Central memory CD8-positive, alpha-beta T cell (primary cell): ENCODE data around the gene LATS1.
"Not testable (repeated sequence)": the region's sequence is repeated elsewhere in the genome, so short reads cannot be mapped to it uniquely, and the experiment has no call there.

Experiments used
- ATAC-seq: fragments of 150-1000 bp; cut with Tn5 transposase; replicated peaks from 2 replicates; pipeline ENCODE4 v1.10.0; 2022; ENCODE audit warnings: mild to moderate bottlenecking, moderate FRiP score, moderate number of reproducible peaks; ENCODE audit not compliant: poor library complexity, severe bottlenecking; ENCODE audit errors: extremely low read depth
- DNase-seq, 2 donors: peaks; one replicate each; pipeline ENCODE4 v3.0.0; 2021; ENCODE audit warnings: low spot score in 2 of 2
- H3K27ac Mint-ChIP-seq: one replicate; pipeline ENCODE4 v1.8.0; 2022; ENCODE audit warnings: low read depth, mild to moderate bottlenecking, moderate library complexity, mixed read lengths
- H3K27me3 Mint-ChIP-seq: one replicate; pipeline ENCODE4 v1.8.0; 2022; ENCODE audit warnings: mixed read lengths
- H3K36me3 Mint-ChIP-seq: one replicate; pipeline ENCODE4 v1.8.0; 2022; ENCODE audit warnings: mild to moderate bottlenecking, moderate library complexity, mixed read lengths; ENCODE audit not compliant: insufficient read depth
- H3K4me1 Mint-ChIP-seq: one replicate; pipeline ENCODE4 v1.8.0; 2022; ENCODE audit warnings: mixed read lengths
- H3K4me3 Mint-ChIP-seq: one replicate; pipeline ENCODE4 v1.8.0; 2022; ENCODE audit warnings: mild to moderate bottlenecking, moderate library complexity, mixed read lengths
- H3K9me3 Mint-ChIP-seq: one replicate; pipeline ENCODE4 v1.8.0; 2022; ENCODE audit warnings: mixed read lengths

The LATS1 gene

GRCh38 chr6:149717588-149718458, at the start of gene LATS1:
TSS of gene LATS1 (minus strand) at chr6:149718101. CDS start at chr6:149702126, 15,975 bp downstream.
- H3K27me3 Mint-ChIP-seq: no peaks in the 10 kb centered on the region
- DNase-seq (peak; percentile 85 to 87), ATAC-seq (peak; percentile 94)
- peaks cover 27% of the 10 kb centered on the region for H3K4me1 Mint-ChIP-seq
- no peaks in the 10 kb centered on the region for H3K9me3 Mint-ChIP-seq
- peaks cover 14% of the 10 kb centered on the region for H3K36me3 Mint-ChIP-seq
- H3K4me3 Mint-ChIP-seq: peak within 1 kb of the TSS; percentile 87
- peak within 1 kb of the TSS; percentile 93 for H3K27ac Mint-ChIP-seq

DNA sequence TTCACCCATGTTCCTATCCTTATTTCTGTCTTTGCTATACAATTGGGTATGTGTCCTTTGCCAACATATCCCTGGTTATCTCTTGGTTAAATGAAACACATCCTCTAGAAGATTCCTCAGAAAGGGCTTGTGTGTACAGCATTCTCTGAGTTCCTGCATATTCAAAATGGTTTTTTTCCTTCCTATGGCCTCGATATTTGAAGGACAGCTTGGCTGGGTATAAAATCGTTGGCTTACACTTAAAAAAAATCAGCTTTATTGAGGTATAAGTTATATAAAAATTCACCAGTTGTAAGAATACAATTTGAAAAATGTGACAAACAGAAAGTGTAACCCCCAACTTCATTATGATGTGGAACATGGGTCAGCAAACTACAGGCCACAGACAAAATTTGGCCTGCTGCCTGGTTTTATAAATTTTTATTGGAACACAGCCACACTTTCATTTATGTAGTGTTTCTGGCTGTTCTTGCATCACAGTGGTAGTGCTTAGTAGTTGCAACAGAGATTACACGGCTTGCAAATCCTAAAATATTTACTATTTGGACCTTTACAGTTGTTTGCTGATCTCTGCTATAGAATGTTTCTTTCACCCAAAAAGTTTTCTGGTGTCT, 48.4 kb upstream of the LATS1 start:
- no peaks in the 10 kb centered on the region for H3K9me3 Mint-ChIP-seq
- H3K27me3 Mint-ChIP-seq: no peaks in the 10 kb centered on the region
- no peak overlapping the region for H3K4me3 Mint-ChIP-seq
- ATAC-seq: no peak
- no peak for DNase-seq
- peaks cover 26% of the 10 kb centered on the region for H3K4me1 Mint-ChIP-seq
- peaks cover 12% of the 10 kb centered on the region for H3K36me3 Mint-ChIP-seq
- H3K27ac Mint-ChIP-seq: no peak overlapping the region

GRCh38 chr6:149763866-149764265, 46.0 kb upstream of the LATS1 start:
- H3K36me3 Mint-ChIP-seq: peaks cover 13% of the 10 kb centered on the region
- no peak overlapping the region for H3K27ac Mint-ChIP-seq

DNA sequence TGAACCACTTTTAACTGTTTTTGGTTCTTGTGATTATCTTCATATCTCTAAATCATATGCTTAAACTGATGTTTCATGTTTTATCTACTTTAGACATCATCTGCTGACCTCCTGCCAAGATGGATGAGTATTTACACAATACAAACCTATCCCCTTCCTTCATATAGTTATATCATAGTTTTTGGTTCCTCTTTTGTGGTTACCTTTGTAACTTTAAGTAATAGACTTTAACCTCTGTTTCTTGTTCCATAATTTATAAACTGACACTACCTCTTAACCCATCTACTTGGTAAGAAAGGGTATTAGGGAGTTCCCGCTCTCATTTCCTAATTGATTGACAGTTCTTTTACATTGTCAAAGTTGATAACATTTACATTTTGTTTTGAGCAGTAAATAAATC, 43.5 kb upstream of the LATS1 start:
- Mint-ChIP-seq H3K4me1 (peaks cover 30% of the 10 kb centered on the region), H3K27ac (no peak overlapping the region), H3K9me3 (no peaks in the 10 kb centered on the region), H3K36me3 (peaks cover 11% of the 10 kb centered on the region), H3K4me3 (no peak overlapping the region), H3K27me3 (no peaks in the 10 kb centered on the region)
- ATAC-seq (no peak), DNase-seq (no peak)

More at GRCh38 chr6:149763866-149764265, 46.0 kb upstream of the LATS1 start:
- Mint-ChIP-seq H3K4me3 (no peak overlapping the region), H3K4me1 (peaks cover 26% of the 10 kb centered on the region), H3K27me3 (no peaks in the 10 kb centered on the region), H3K9me3 (no peaks in the 10 kb centered on the region)
- no peak for DNase-seq
- no peak for ATAC-seq

DNA sequence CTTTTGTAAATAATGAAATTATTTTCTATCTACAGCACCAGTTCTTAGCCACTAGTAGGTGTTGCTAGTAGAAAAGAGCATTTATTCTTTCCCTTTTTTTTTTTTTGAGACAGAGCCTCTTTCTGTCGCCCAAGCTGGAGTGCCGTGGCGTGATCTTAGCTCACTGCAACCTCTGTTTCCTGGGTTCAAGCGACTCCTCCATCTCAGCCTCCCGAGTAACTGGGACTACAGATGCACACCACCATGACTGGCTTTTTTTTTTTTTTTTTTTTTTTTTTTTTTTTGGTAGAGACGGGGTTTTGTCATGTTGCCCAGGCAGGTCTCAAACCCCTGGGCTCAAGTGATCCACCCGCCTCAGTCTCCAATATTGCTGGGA, 38.3 kb upstream of the LATS1 start:
- Mint-ChIP-seq H3K27me3 (no peaks in the 10 kb centered on the region), H3K36me3 (peaks cover 13% of the 10 kb centered on the region), H3K9me3 (no peaks in the 10 kb centered on the region), H3K4me3 (no peak overlapping the region), H3K4me1 (peaks cover 28% of the 10 kb centered on the region), H3K27ac (no peak overlapping the region)
- no peak for ATAC-seq
- DNase-seq: no peak

DNA sequence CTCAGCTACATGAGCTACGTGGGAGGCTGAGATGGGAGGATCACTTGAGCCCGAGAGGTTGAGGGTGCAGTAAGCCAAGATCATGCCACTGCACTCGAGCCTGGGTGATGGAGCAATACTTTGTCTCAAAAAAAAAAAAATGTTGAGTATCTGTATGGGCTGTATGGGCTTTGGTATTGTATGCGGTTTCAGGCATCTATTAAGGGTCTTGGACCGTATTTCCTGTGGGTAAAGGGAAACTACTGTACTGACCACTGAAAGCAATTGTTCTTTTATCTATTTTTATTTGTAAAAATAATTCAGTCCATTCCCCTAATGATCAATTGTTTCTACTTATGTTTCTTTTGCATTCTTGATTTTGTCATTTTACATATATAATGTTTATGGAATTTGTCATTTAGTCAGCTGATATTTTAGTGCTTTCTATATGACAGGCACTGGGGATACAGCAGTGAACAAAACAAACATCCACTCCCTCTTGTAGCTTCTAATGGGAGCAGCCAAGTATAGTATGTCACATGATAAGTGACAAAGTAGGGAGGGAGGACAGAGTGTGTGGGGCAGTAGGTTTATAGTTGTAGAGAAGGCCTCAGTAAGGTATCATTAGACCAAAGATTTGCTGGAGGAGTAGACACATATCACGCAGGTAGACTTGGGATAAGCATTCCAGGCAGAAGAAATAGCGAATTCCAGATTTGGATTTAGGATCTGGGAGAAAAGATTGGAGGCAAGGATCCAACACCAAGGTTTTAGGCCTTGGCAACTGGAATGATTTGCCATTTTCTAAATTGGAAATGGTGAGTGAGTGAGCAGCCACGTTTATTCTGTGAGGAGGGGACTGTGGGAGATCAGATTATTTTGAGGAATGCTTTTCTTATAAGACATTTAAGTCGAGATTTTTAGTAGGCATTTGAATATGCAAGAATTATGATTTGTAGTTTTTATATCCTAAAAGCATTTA, 37.7 kb upstream of the LATS1 start:
- Mint-ChIP-seq H3K9me3 (no peaks in the 10 kb centered on the region), H3K27me3 (no peaks in the 10 kb centered on the region), H3K27ac (no peak overlapping the region), H3K4me1 (peaks cover 25% of the 10 kb centered on the region), H3K36me3 (peaks cover 12% of the 10 kb centered on the region), H3K4me3 (no peak overlapping the region)
- DNase-seq: no peak
- ATAC-seq: no peak

DNA sequence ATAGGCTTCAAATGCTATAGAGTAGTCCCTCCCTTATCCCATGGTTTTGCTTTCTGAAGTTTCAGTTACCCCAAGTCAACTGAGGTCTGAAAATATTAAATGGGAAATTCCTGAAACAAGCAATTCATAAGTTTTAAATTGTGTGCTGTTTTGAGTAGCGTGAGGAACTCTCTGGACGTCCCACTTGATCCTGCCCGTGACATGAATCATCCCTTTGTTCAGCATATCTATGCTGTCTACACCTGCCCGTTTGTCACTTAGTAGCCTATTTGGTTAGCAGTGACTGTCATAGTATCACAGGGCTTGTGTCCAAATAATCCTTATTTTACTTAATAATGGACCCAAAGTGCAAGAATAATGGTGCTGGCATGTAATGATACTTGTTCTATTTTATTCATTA, 36.6 kb upstream of the LATS1 start:
- H3K4me3 Mint-ChIP-seq: no peak overlapping the region
- no peaks in the 10 kb centered on the region for H3K9me3 Mint-ChIP-seq
- H3K27me3 Mint-ChIP-seq: no peaks in the 10 kb centered on the region
- DNase-seq (no peak), ATAC-seq (no peak)
- no peak overlapping the region for H3K27ac Mint-ChIP-seq
- H3K4me1 Mint-ChIP-seq: peaks cover 23% of the 10 kb centered on the region
- peaks cover 10% of the 10 kb centered on the region for H3K36me3 Mint-ChIP-seq

GRCh38 chr6:149753374-149753637, 35.4 kb upstream of the LATS1 start:
- Mint-ChIP-seq H3K36me3 (peaks cover 13% of the 10 kb centered on the region), H3K4me1 (peaks cover 23% of the 10 kb centered on the region), H3K27ac (peak overlapping the region; percentile 46)
- not testable (repeated sequence) for H3K9me3 Mint-ChIP-seq, DNase-seq, H3K4me3 Mint-ChIP-seq, H3K27me3 Mint-ChIP-seq, ATAC-seq

GRCh38 chr6:149752600-149753373, 34.9 kb upstream of the LATS1 start:
- Mint-ChIP-seq H3K36me3 (peaks cover 12% of the 10 kb centered on the region), H3K27ac (peak overlapping the region; percentile 46), H3K9me3 (no peaks in the 10 kb centered on the region), H3K4me3 (no peak overlapping the region), H3K27me3 (no peaks in the 10 kb centered on the region), H3K4me1 (peaks cover 23% of the 10 kb centered on the region)
- ATAC-seq (no peak), DNase-seq (no peak)

- peaks cover 13% of the 10 kb centered on the region for H3K36me3 Mint-ChIP-seq
- ATAC-seq, DNase-seq, H3K9me3 Mint-ChIP-seq, H3K27me3 Mint-ChIP-seq, H3K27ac Mint-ChIP-seq, H3K4me3 Mint-ChIP-seq: not testable (repeated sequence)
- peaks cover 18% of the 10 kb centered on the region for H3K4me1 Mint-ChIP-seq
These were observed 34.0 kb upstream of the LATS1 start for GRCh38 chr6:149751920-149752319.

DNA sequence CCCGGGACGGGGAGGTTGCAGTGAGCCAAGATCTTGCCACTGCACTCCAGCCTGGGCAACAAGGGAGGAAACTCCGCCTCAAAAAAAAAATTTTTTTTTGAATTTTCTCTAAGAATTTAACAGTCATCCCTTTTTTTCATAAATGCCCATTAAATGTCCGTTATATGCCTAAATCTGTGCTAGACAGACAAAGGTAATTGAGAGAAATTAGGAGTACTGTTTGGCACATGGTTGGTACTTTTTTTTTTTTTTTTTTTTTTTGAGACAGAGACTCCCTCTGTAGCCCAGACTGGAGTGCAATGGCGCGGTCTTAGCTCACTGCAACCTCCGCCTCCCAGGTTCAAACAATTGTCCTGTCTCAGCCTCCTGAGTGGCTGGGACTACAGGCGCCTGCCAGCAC, 33.3 kb upstream of the LATS1 start:
- ATAC-seq: no peak
- Mint-ChIP-seq H3K27ac (no peak overlapping the region), H3K36me3 (peaks cover 16% of the 10 kb centered on the region), H3K27me3 (no peaks in the 10 kb centered on the region), H3K4me3 (peak overlapping the region; percentile 83), H3K4me1 (peaks cover 25% of the 10 kb centered on the region), H3K9me3 (no peaks in the 10 kb centered on the region)
- DNase-seq: no peak

DNA sequence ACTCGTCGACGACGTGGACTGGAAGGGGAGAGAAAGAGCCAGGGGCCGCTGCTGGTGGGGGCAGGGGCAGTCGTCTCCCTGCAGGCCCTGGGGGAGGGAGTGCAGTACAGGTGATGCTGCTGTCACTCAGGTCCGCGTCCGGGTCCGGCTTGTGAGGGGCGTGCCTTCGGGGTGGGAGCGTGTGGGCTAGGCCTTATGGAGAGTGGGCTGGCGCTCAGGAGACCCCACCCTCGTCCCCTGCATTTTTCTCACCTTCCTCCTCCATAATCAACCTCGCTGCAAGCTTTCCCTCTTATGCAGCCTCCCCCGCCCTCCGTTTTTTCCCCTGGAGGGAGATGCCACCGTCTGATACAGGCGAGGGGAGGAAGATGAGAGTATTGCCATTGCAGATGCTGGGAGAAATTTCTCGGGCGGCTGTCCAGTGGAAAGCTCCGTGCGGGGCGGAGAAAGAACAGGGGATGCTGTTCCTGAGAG, 32.3 kb upstream of the LATS1 start:
- Mint-ChIP-seq H3K27ac (peak overlapping the region; percentile 69), H3K4me3 (peak overlapping the region; percentile 83), H3K4me1 (peaks cover 26% of the 10 kb centered on the region), H3K27me3 (no peaks in the 10 kb centered on the region), H3K9me3 (no peaks in the 10 kb centered on the region), H3K36me3 (peaks cover 24% of the 10 kb centered on the region)
- DNase-seq (no peak), ATAC-seq (peak; percentile 18)
